GM12865 (cell line): ENCODE results near the gene MBP.

Experiments
- DNase-seq: peaks from one replicate; pipeline ENCODE4 v3.0.0; 2010; ENCODE audit warnings: low read depth
- H3K4me3 ChIP-seq: 2 replicates; pipeline ENCODE4 v1.5.1; 2011; ENCODE audit warnings: mild to moderate bottlenecking, low read depth, low read length, control low read depth
- TF ChIP-seq, protein P1 (sequence below): IDR thresholded peaks from 2 replicates; pipeline ENCODE4 v1.5.1; 2011; ENCODE audit warnings: low read length, control low read depth, low read depth, inconsistent platforms; ENCODE audit not compliant: insufficient read depth; ENCODE audit errors: missing control alignments

MBP gene

DNA sequence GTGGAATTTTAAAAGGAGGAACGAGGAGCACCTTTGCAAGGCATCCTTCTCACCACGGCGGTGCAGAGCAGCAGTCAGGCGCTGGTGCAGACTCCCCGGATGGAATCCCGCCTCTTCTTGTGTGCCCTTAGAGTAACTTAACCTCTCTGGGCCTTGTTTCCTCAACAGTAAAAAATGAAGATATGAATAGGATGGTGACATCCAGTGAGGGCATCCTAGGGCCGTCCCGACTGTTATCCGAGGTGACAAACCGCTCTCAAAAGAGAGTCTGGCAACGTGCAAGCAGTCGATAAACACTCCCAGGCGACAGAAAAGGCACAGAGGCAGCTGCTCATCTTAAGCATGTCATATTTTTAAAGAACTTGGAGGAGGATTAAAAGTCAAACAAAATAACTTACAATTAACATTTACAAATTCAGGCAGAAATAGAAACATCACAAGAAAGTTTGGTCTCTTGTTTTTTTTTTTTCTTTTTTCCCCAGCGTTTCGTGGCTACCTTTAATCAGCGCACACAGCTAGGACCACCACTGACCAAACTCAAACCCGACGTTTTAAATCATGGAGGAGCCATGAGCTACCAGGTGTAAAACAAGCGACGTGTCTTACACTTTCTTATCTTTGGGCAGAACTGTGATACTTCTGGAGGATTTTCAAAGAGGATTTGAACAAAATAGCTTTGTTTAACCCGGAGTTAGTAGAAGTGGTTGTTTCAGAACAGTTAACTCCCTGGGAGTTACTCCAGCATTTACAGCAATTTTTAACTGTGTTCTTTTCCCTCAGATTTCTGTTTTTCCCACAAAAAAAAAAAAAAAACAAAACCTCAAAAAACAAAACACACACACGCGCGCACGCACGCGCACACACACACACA lies 2.1 kb downstream of the MBP start:
- TF ChIP-seq, protein P1, sequence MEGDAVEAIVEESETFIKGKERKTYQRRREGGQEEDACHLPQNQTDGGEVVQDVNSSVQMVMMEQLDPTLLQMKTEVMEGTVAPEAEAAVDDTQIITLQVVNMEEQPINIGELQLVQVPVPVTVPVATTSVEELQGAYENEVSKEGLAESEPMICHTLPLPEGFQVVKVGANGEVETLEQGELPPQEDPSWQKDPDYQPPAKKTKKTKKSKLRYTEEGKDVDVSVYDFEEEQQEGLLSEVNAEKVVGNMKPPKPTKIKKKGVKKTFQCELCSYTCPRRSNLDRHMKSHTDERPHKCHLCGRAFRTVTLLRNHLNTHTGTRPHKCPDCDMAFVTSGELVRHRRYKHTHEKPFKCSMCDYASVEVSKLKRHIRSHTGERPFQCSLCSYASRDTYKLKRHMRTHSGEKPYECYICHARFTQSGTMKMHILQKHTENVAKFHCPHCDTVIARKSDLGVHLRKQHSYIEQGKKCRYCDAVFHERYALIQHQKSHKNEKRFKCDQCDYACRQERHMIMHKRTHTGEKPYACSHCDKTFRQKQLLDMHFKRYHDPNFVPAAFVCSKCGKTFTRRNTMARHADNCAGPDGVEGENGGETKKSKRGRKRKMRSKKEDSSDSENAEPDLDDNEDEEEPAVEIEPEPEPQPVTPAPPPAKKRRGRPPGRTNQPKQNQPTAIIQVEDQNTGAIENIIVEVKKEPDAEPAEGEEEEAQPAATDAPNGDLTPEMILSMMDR: no peak
- no peak for DNase-seq
- peak overlapping the region; percentile 81 for H3K4me3 ChIP-seq

DNA sequence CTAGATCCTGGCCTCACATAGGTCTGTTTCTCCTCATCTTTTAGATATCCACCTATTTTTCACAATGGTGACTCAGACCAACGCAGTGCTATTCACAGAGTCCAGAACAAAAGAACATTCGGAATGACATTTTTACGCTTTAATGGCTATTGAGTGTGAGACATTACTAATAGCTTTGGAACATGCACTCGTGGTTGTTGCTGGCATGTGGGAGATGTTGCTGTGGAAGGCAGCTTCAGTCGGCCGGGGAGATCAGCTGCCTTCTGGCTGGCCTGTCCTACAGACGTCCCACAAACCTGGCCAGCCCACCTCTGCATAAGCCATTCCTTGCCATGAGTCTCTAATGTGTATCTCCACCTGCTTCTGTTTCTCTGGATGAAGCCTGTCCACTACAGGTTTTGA lies 3.4 kb downstream of the MBP start:
- TF ChIP-seq, protein P1: no peak
- H3K4me3 ChIP-seq: peak overlapping the region; percentile 16
- DNase-seq: no peak

DNA sequence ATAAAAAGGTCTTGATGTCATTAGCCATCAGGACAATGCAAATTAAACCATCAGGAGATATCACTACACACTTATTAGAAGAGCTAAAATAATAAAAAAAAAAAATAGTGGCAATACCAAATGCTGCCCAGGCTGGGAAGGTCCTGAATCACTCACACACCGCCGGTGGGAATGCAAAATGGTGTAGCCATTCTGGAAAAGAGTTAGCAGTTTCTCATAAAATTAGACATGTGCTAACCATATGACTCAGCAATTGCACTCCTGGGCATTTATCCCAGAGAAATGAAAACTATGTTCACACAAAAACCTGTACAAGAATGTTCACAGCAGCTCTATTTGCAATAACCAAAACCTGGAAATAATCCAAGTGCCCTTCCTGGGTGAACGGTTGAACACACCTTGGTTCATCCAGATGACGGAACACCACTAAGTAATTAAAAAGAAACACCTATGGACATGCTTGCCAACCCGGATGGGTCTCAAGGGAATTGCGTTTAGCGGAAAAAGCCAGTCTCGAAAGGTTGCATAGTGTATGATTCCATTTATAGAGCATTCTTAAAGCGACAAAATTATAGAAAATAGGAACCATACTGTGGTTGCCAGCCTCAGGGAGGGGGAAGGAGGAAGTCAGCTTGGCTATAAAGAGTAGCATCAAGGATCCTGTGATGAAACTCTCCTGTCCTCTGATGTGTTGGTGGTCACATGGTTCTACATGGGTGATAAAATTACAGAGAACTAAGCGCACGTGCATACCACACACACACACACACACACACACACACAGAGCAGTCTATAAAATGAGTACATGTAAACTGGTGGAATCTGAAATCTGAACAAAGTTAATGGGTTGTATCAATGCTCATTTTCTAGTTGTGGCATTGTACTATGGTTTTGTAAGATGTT lies 4.6 kb downstream of the MBP start:
- TF ChIP-seq, protein P1: no peak
- peak; percentile 87 for DNase-seq
- peak overlapping the region; percentile 54 for H3K4me3 ChIP-seq

DNA sequence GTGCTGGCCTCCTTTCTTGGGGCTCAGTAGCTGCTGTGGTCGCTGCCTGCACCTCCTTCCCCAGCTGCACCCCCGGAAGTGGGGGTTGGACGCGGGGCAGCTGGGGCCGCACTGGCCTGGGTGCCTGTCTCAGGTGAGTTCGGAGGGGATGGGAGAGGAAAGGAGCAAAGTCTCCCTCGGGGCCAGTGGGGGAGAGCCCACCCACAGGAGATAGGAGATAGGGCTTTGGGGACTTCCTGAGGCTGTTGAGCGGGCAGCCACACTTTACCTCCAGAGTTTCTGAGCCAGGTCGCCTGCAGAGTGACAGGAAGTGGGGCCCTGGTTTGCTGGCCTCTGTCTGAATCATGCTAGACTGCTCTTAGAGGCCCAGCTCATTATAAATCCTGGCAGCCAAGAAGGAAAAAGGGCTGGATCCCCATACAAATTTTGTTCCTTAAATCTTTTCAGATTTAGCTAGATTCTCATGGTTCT lies 8.1 kb downstream of the MBP start:
- peak; percentile 88 for DNase-seq
- TF ChIP-seq, protein P1: no peak
- H3K4me3 ChIP-seq: peak overlapping the region; percentile 54

DNA sequence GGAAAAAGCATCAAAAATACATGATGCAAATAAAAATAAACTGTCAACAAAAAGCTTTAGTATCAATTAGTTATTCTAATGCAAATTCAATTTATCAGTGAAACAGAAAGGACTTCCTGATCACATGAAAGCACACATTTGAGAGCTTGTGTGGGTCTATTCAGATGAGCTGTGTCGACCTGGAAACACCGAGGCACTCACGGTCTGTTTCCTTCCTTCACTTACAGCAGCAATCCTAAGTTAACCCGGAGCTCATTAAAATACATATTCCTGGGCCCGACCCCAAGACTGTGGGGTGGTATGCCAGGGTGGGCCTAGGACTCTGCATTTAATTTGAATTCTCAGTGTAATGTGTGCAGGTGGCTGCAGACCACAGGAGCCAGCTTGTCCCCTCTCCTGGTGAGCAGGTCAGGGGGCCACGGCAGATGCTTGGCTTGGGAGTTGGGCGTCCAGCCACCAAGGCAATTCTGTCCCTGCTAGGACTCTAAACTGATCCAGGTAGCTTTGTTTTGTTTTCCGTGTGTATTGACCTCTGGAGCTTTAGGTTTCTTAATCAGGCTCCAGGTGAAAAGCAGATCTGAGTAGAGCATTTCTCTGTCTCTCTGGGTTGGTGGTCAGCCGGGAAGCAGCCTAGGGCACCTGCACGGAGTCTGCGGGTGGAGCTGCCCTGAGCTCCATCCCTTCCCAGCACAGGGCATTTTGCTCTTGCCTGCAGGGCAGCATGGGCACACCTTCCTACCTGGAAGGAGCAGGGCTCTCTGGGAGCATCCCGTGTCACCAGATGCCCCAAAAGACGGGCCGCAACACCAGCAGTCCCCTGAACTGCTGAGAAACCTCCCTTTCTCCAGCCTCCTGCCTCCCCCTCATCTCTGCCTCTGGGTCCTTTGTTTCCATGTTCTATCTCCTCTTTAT lies 9.0 kb downstream of the MBP start:
- TF ChIP-seq, protein P1: no peak
- peak overlapping the region; percentile 54 for H3K4me3 ChIP-seq
- DNase-seq: peak; percentile 71

DNA sequence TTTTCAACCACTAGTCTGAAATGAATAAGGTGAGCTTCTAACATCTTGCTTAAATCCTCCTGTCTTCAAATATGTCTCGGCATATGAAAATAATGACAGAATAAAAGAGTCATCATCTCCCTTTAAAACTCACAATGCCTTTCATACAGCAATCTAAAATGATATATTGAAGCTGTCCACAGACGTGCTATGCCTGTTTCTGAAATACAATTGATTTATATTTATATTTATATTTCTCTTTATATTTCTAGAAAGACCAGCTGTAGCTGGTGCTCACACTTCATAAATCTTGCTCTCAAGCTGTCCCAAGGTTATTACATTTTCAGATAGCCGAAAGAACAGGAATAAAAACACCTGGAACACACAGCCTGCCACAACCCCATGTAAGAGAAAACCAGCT lies 11.1 kb downstream of the MBP start:
- DNase-seq: no peak
- TF ChIP-seq, protein P1: no peak

More for the DNA sequence above, 11.1 kb downstream of the MBP start:
- H3K4me3 ChIP-seq: no peak overlapping the region
